Parathyroid adenoma (tissue), 2 donors: ENCODE results near the gene DSCAML1.

ENCODE experiments used
- H2AFZ ChIP-seq: fragments of 300-600 bp; sonication (generic); one replicate; pipeline ENCODE4 v1.7.0; 2017; ENCODE audit warnings: antibody characterized with exemption, mild to moderate bottlenecking
- H3K27ac ChIP-seq: fragments of 300-600 bp; sonication (generic); one replicate; pipeline ENCODE4 v1.7.0; 2017
- H3K27me3 ChIP-seq: fragments of 300-600 bp; sonication (generic); one replicate; pipeline ENCODE4 v1.7.0; 2017; ENCODE audit warnings: low read length; ENCODE audit not compliant: control insufficient read depth, insufficient read depth
- H3K36me3 ChIP-seq: fragments of 300-600 bp; sonication (generic); one replicate; pipeline ENCODE4 v1.7.0; 2017; ENCODE audit warnings: low read length; ENCODE audit not compliant: control insufficient read depth, insufficient read depth
- H3K4me1 ChIP-seq: fragments of 300-600 bp; sonication (generic); one replicate; pipeline ENCODE4 v1.7.0; 2017; ENCODE audit warnings: control low read depth
- H3K4me2 ChIP-seq: fragments of 300-600 bp; sonication (generic); one replicate; pipeline ENCODE4 v1.7.0; 2017; ENCODE audit warnings: low read length
- H3K4me3 ChIP-seq: fragments of 300-600 bp; sonication (generic); one replicate; pipeline ENCODE4 v1.7.0; 2017; ENCODE audit warnings: low read depth, low read length
- H3K79me2 ChIP-seq: fragments of 300-600 bp; sonication (generic); one replicate; pipeline ENCODE4 v1.7.0; 2017; ENCODE audit warnings: control low read depth
- H3K9ac ChIP-seq: fragments of 300-600 bp; sonication (generic); one replicate; pipeline ENCODE4 v1.7.0; 2017; ENCODE audit warnings: mild to moderate bottlenecking
- H3K9me3 ChIP-seq: fragments of 300-600 bp; sonication (generic); one replicate; pipeline ENCODE4 v1.7.0; 2017; ENCODE audit warnings: low read length; ENCODE audit not compliant: control insufficient read depth
- TF ChIP-seq, protein P1 (sequence below): fragments of 300-600 bp; sonication (generic); IDR thresholded peaks from one replicate; pipeline ENCODE4 v1.7.0; 2017; ENCODE audit warnings: antibody characterized with exemption, mild to moderate bottlenecking
- donor health status: primary hyperparathyroidism.

The DSCAML1 gene

DNA sequence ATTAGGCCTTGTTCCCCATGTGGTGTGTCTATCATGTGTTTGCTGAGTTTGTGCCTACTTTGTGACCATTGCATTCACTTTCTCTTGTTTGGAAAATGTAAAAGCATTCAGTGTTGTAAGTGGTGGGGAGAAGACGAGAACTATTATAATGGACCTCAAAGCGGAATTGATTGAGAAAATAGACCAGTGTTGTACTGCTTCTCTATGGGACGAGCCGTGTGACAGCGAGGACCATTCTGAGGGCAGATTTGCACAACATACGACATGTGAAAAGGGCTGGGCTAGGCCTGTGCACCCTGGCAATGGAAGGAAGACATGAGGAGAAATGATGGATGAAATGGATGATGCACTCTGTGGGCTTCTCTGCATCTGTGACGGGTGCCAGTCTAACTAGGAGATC lies 233.5 kb downstream of the DSCAML1 start:
- no peak overlapping the region for H3K4me2 ChIP-seq
- H3K4me3 ChIP-seq, result no peak overlapping the region
- H3K27me3 ChIP-seq, result no peaks in the 10 kb centered on the region
- TF ChIP-seq, protein P1, sequence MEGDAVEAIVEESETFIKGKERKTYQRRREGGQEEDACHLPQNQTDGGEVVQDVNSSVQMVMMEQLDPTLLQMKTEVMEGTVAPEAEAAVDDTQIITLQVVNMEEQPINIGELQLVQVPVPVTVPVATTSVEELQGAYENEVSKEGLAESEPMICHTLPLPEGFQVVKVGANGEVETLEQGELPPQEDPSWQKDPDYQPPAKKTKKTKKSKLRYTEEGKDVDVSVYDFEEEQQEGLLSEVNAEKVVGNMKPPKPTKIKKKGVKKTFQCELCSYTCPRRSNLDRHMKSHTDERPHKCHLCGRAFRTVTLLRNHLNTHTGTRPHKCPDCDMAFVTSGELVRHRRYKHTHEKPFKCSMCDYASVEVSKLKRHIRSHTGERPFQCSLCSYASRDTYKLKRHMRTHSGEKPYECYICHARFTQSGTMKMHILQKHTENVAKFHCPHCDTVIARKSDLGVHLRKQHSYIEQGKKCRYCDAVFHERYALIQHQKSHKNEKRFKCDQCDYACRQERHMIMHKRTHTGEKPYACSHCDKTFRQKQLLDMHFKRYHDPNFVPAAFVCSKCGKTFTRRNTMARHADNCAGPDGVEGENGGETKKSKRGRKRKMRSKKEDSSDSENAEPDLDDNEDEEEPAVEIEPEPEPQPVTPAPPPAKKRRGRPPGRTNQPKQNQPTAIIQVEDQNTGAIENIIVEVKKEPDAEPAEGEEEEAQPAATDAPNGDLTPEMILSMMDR, result no peak
- no peak overlapping the region for H2AFZ ChIP-seq
- H3K4me1 ChIP-seq, result no peaks in the 10 kb centered on the region
- H3K27ac ChIP-seq, result no peak overlapping the region
- H3K36me3 ChIP-seq, result no peaks in the 10 kb centered on the region
- H3K79me2 ChIP-seq, result no peaks in the 10 kb centered on the region
- H3K9me3 ChIP-seq, result no peaks in the 10 kb centered on the region
- no peak overlapping the region for H3K9ac ChIP-seq

GRCh38 chr11:117562136-117562535 lies 234.9 kb downstream of the DSCAML1 start:
- H3K9ac ChIP-seq, result no peak overlapping the region
- no peak overlapping the region for H2AFZ ChIP-seq
- H3K4me3 ChIP-seq, result no peak overlapping the region
- no peaks in the 10 kb centered on the region for H3K79me2 ChIP-seq
- no peaks in the 10 kb centered on the region for H3K9me3 ChIP-seq
- H3K36me3 ChIP-seq, result no peaks in the 10 kb centered on the region
- no peaks in the 10 kb centered on the region for H3K27me3 ChIP-seq
- no peak overlapping the region for H3K27ac ChIP-seq
- no peaks in the 10 kb centered on the region for H3K4me1 ChIP-seq
- TF ChIP-seq, protein P1, result no peak
- H3K4me2 ChIP-seq, result no peak overlapping the region

GRCh38 chr11:117560780-117561530 lies 236.1 kb downstream of the DSCAML1 start:
- H3K4me1 ChIP-seq, result no peaks in the 10 kb centered on the region
- H3K27me3 ChIP-seq, result no peaks in the 10 kb centered on the region
- H3K4me2 ChIP-seq, result no peak overlapping the region
- no peaks in the 10 kb centered on the region for H3K79me2 ChIP-seq
- no peak overlapping the region for H3K9ac ChIP-seq
- no peaks in the 10 kb centered on the region for H3K36me3 ChIP-seq
- H3K27ac ChIP-seq, result no peak overlapping the region
- TF ChIP-seq, protein P1, result no peak
- H3K9me3 ChIP-seq, result no peaks in the 10 kb centered on the region
- no peak overlapping the region for H2AFZ ChIP-seq
- H3K4me3 ChIP-seq, result no peak overlapping the region

GRCh38 chr11:117559698-117560097 lies 237.3 kb downstream of the DSCAML1 start:
- Histone ChIP-seq H3K27me3 (no peaks in the 10 kb centered on the region), H3K9ac (no peak overlapping the region), H3K4me1 (no peaks in the 10 kb centered on the region), H3K9me3 (no peaks in the 10 kb centered on the region), H2AFZ (no peak overlapping the region), H3K79me2 (no peaks in the 10 kb centered on the region), H3K27ac (no peak overlapping the region), H3K4me3 (no peak overlapping the region), H3K4me2 (no peak overlapping the region), H3K36me3 (no peaks in the 10 kb centered on the region)
- TF ChIP-seq, protein P1, result no peak

GRCh38 chr11:117557361-117557760 lies 239.7 kb downstream of the DSCAML1 start:
- Histone ChIP-seq H3K9ac (no peak overlapping the region), H3K9me3 (no peaks in the 10 kb centered on the region), H3K79me2 (no peaks in the 10 kb centered on the region), H3K27me3 (no peaks in the 10 kb centered on the region), H3K27ac (no peak overlapping the region), H3K4me1 (no peaks in the 10 kb centered on the region), H3K4me2 (no peak overlapping the region), H3K36me3 (no peaks in the 10 kb centered on the region), H2AFZ (no peak overlapping the region), H3K4me3 (no peak overlapping the region)
- TF ChIP-seq, protein P1, result no peak
